Measurements from ENCODE around the gene ZNF264.
"Not testable (repeated sequence)": the region's sequence is repeated elsewhere in the genome, so short reads cannot be mapped to it uniquely, and the experiment has no call there.

Gene ZNF264

DNA sequence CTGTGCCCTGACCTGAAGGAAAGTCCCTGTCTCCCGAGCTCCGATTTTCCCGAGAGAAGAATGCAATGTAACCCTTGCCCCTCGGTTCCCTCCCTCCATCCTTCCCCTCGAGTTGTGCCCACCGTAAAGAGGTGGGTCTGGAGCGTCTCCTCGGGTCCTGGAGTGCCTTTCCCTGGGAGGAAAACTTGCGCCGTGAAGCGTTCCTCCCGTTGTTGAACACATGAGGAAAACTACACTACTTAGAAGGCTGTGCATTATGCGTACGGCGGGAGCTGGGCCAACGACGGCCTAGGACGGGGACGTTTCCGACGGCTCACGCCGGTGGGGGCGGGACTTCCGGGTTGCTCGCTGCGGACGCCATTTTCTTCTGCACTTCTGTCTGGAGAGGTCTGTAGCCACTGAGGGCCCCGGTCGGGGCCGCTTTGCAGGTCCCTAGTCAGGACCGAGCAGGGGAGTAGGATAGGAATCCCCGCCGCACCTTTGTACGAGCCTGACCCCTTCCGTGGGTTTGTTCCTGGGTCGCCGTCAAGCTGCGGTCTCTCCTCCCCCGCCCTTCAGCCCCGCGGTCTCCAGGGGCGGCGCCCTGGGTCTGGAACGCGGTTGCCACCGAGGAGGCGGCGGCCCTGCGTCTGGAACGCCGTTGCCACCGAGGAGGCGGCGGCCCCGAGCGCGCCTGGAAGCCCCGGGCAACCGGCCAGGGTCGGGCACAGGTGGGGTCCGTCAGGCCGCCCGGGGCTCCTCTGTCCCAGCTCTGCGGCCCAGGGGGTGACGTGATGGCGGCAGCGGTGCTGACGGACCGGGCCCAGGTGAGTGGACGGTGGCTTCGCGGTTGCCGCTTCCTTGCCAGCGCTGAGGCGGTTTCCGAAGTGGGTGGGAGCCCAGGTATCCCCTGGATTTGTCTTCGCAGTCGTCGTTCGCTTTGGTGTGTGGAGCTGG is at the start of gene ZNF264:
ZNF264 (plus strand) TSS at position 360 of the 936 bp plus-strand sequence; CDS start at position 774, 414 bp downstream.
- H3K27me3 Mint-ChIP-seq, result no peaks in the 10 kb centered on the region
- H3K4me1 Mint-ChIP-seq, result peaks cover 31% of the 10 kb centered on the region
- H3K9me3 Mint-ChIP-seq, result peaks cover 54% of the 10 kb centered on the region
- peak within 1 kb of the TSS; percentile 93 for H3K27ac Mint-ChIP-seq
- H3K36me3 Mint-ChIP-seq, result peaks cover 63% of the 10 kb centered on the region
- CTCF ChIA-PET, result interaction anchor here (0.8 kb wide), 1 partner anchor 15 kb away, joined by 3 read pairs; no protein-coding TSS in a partner anchor
- peak; percentile 93 for DNase-seq
- H3K4me3 Mint-ChIP-seq, result peak within 1 kb of the TSS; percentile 92

DNA sequence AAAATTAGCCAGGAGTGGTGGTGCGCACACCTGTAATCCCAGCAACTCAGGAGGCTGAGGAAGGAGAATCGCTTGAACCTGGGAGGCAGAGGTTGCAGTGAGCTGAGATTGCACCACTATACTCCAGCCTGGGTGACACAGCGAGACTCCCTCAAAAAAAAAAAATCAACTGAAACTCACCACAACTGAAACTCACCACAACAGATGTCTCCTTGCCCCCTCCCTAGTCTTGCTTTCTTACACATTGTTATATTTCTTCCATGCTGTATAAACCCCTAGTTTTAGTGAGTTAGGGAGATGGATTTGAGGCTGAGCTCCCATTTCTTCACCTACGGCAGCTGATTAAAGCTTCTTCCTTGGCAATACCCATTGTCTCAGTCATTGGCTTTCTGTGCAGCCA is 49.6 kb upstream of the ZNF264 start:
- no peak for DNase-seq
- CTCF ChIA-PET, result interaction anchor here (0.6 kb wide), 1 partner anchor 695 kb away, joined by 3 read pairs; no protein-coding TSS in a partner anchor
- H3K27ac Mint-ChIP-seq, result no peak overlapping the region
- H3K36me3 Mint-ChIP-seq, result peaks cover 4% of the 10 kb centered on the region
- H3K9me3 Mint-ChIP-seq, result peaks cover 46% of the 10 kb centered on the region
- no peak overlapping the region for H3K4me3 Mint-ChIP-seq
- H3K27me3 Mint-ChIP-seq, result no peaks in the 10 kb centered on the region
- no peaks in the 10 kb centered on the region for H3K4me1 Mint-ChIP-seq

DNA sequence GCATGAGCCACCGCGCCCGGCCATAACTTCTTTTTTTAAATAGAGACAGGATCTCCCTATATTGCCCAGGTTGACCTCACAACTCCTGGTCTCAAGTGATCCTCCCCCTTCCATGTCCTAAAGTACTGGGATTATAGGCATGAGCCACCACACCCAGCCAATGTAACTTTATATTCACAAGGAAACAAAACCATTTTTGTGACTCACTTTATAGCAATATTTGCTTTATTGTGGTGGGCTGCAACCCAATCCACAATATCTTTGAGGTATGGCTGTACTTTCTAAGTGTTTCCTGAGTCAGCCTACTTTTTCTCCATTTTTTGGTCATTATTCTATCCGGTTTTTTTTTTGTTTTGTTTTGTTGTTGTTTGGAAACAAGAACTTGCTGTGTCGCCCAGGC is 38.4 kb upstream of the ZNF264 start:
- Mint-ChIP-seq H3K4me3 (no peak overlapping the region), H3K36me3 (peaks cover 1% of the 10 kb centered on the region), H3K9me3 (peaks cover 46% of the 10 kb centered on the region), H3K27ac (no peak overlapping the region), H3K27me3 (no peaks in the 10 kb centered on the region), H3K4me1 (no peaks in the 10 kb centered on the region)
- DNase-seq, result no peak
- CTCF ChIA-PET, result no interaction called here

DNA sequence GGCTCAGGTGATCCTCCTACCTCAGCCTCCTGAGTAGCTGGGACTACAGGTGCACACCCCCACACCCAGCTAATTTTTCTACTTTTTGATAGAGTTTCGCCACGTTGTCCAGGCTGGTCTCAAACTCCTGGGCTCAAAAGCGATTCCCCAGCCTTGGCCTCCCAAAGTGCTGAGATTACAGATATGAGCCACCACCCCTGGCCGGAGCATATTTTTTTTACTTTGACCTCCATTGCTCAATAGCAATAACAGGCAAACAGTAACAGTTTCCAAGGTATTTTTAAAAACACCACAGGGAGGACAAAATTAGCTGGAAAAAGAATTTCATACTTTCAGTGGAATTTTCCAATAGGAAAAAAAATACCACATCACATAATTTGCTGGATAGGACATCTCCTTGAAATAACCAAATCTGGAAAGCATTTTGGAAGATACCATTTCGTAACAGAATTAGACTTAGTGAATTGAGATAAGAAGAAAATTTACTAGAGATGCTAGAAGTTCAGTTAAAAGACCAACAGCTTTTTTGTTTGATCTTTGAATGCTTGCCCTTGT is 29.2 kb upstream of the ZNF264 start:
- H3K9me3 Mint-ChIP-seq, result peaks cover 34% of the 10 kb centered on the region
- no peaks in the 10 kb centered on the region for H3K27me3 Mint-ChIP-seq
- no peaks in the 10 kb centered on the region for H3K36me3 Mint-ChIP-seq
- H3K4me1 Mint-ChIP-seq, result no peaks in the 10 kb centered on the region
- no peak overlapping the region for H3K27ac Mint-ChIP-seq
- CTCF ChIA-PET, result no interaction called here
- no peak overlapping the region for H3K4me3 Mint-ChIP-seq
- DNase-seq, result no peak

DNA sequence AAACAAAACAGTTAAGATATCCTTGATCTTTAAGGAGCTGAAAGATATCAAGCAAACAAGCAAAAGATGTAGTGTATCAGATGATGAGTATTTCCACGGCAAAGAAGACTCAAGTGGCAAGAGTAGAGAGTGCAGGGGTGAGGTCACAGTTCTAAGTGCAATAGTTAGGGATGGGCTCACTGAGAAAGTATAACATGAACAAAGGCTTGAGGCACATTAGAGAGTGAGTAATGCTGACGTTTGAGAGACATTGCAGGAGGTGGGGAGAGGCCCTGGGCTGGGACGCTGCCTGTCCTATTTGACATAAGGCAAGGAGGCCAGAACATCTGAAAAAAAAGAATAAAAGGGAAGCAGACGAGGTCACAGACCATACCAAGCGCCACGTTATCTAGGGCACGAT is 25.5 kb upstream of the ZNF264 start:
- no peak for DNase-seq
- CTCF ChIA-PET, result no interaction called here

DNA sequence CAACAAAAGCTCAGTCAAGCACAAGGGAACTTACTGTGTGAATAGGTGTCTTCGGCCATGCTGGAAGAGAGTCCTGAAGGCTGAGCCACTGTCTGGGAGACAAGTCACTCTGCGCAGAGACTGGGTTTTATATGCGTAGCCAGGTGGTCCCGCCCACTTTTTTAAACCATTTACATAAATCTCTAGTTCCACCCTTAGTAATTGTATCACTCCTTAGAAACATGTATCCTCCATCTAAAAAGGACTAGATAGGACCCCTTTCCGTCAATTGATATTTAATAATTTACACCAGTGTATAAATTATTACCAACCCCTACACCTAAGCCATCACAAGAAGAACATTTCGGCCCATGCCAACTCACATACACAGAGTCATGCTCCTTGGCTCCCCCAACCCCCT is 23.9 kb upstream of the ZNF264 start, which contains the start of gene DUXA:
DUXA (minus strand) TSS at position 101 of the 400 bp plus-strand sequence; CDS start at position 59, 42 bp downstream.
- H3K4me3 Mint-ChIP-seq, result no peak within 1 kb of the TSS
- peaks cover 2% of the 10 kb centered on the region for H3K36me3 Mint-ChIP-seq
- H3K27ac Mint-ChIP-seq, result no peak within 1 kb of the TSS
- CTCF ChIA-PET, result no interaction called here
- H3K4me1 Mint-ChIP-seq, result peaks cover 8% of the 10 kb centered on the region
- H3K9me3 Mint-ChIP-seq, result peaks cover 26% of the 10 kb centered on the region
- H3K27me3 Mint-ChIP-seq, result no peaks in the 10 kb centered on the region
- DNase-seq, result no peak

More for the DNA sequence above, 25.5 kb upstream of the ZNF264 start:
- Mint-ChIP-seq H3K27ac (no peak overlapping the region), H3K27me3 (no peaks in the 10 kb centered on the region), H3K9me3 (peaks cover 23% of the 10 kb centered on the region), H3K36me3 (no peaks in the 10 kb centered on the region), H3K4me3 (no peak overlapping the region), H3K4me1 (no peaks in the 10 kb centered on the region)

DNA sequence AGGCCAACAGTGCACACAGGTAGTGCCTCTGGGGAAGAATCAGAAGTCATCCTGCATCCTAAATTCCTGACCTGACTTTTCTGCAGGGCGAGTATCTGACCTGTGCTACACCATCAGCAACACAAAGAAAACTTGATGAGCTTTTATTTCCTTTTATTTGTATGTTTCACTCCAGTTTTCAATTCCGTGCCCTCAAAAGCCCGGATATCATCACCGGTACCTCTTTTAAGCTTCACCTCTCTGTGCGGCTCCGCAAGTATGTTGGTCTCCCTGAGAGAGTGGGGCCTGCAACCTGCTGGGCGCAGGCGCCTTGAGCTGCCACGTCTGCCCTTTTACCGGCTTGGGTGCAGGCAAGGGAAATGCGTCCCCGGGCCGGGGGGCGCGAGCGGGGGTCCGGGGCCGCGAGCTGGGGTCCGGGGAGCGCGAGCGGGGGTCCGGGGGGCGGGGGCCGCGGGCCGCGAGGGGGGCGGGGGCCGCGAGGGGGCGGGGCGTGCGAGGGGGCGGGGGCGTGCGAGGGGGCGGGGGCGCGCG is 19.7 kb upstream of the ZNF264 start:
- CTCF ChIA-PET, result no interaction called here
- H3K9me3 Mint-ChIP-seq, result peaks cover 20% of the 10 kb centered on the region
- peak overlapping the region; percentile 44 for H3K4me3 Mint-ChIP-seq
- no peak overlapping the region for H3K27ac Mint-ChIP-seq
- peaks cover 9% of the 10 kb centered on the region for H3K4me1 Mint-ChIP-seq
- peak; percentile 26 for DNase-seq
- no peaks in the 10 kb centered on the region for H3K27me3 Mint-ChIP-seq
- H3K36me3 Mint-ChIP-seq, result peaks cover 3% of the 10 kb centered on the region

DNA sequence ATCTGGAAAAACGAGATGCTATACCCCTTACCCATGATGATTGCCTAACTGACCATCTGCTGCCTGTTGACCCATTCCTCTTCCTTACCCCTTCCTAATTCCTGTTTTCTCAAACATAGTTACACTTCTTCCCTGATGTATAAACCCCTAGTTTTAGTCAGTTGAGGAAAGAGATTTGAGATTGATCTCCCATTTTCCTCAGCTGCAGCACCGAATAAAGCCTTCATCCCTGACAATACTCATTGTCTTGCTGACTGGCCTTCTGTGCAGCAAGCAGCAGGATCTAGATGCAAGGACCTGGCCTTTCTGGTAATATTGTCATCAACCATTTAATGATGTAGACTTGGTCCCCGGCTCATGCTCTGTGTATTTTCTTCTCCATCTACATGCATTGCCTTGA is 999 bp upstream of the ZNF264 start:
- CTCF ChIA-PET, result interaction anchor here (0.8 kb wide), 1 partner anchor 14 kb away, joined by 3 read pairs; no protein-coding TSS in a partner anchor
- DNase-seq, result no peak
- H3K4me3 Mint-ChIP-seq, result peak overlapping the region; percentile 92
- H3K4me1 Mint-ChIP-seq, result peaks cover 31% of the 10 kb centered on the region
- H3K36me3 Mint-ChIP-seq, result peaks cover 52% of the 10 kb centered on the region
- peak overlapping the region; percentile 29 for H3K27ac Mint-ChIP-seq
- H3K27me3 Mint-ChIP-seq, result no peaks in the 10 kb centered on the region
- peaks cover 53% of the 10 kb centered on the region for H3K9me3 Mint-ChIP-seq

DNA sequence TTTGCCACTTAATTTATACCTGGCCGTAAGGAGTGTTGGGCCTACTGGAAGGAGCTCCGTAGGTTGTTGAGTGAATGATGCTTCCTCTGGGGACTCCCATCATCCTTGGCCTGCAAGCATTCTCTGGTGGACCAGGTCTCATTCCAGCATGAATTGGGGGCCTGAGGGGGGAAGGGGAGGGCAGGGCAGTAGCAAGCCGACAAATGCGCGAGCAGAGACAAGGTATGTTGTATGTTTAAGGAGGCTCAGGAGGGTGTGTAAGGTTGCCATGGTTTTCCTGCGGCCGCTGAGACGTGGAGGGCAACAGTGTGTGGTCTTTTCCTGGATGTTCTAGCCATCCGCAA is 749 bp downstream of the ZNF264 start:
- CTCF ChIA-PET, result no interaction called here
- Mint-ChIP-seq H3K9me3 (peaks cover 59% of the 10 kb centered on the region), H3K27ac (peak overlapping the region; percentile 93), H3K4me1 (peaks cover 31% of the 10 kb centered on the region), H3K36me3 (peaks cover 69% of the 10 kb centered on the region), H3K27me3 (no peaks in the 10 kb centered on the region), H3K4me3 (peak overlapping the region; percentile 92)
- DNase-seq, result no peak

DNA sequence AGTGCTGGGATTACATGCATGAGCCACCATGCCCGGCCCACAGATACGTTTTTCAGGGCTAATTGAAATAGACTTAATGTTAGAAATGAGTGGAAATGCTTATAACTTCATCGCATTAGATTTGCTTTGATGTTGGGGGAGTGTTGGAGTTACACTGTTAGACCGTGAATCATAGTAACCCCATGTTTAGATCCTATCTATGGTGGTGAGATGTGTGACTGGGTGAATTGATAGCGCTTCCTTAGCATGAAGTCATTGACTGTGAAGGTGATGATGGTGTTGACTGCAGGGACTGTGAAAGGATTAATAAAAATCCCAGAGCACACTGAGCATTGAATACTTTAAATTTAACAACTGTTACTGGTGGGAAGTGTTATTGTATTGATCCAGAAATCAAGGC is 1.7 kb downstream of the ZNF264 start:
- H3K36me3 Mint-ChIP-seq, result peaks cover 79% of the 10 kb centered on the region
- H3K4me3 Mint-ChIP-seq, result peak overlapping the region; percentile 92
- H3K27me3 Mint-ChIP-seq, result no peaks in the 10 kb centered on the region
- H3K9me3 Mint-ChIP-seq, result peaks cover 55% of the 10 kb centered on the region
- CTCF ChIA-PET, result no interaction called here
- no peak for DNase-seq
- peak overlapping the region; percentile 93 for H3K27ac Mint-ChIP-seq
- H3K4me1 Mint-ChIP-seq, result peaks cover 31% of the 10 kb centered on the region

DNA sequence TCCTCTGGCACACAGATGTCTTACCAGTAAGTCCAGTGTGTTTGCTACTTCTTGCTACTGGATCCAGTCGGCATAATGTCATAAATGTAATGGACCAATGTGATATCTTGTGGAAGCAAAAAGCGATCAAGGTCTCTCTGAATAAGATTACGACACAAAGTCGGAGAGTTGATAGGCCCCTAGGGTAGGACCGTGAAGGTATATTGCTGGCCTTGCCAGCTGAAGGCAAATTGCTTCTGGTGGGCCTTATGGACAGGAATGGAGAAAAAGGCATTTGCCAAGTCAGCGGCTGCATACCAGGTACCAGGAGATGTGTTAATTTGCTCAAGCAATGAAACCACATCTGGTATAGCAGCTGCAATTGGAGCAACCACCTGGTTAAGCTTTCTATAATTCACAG is 6.6 kb downstream of the ZNF264 start:
- Mint-ChIP-seq H3K36me3 (peaks cover 94% of the 10 kb centered on the region), H3K9me3 (peaks cover 52% of the 10 kb centered on the region), H3K4me1 (peaks cover 10% of the 10 kb centered on the region)
- H3K27me3 Mint-ChIP-seq, DNase-seq, H3K27ac Mint-ChIP-seq, H3K4me3 Mint-ChIP-seq, CTCF ChIA-PET: not testable (repeated sequence)

DNA sequence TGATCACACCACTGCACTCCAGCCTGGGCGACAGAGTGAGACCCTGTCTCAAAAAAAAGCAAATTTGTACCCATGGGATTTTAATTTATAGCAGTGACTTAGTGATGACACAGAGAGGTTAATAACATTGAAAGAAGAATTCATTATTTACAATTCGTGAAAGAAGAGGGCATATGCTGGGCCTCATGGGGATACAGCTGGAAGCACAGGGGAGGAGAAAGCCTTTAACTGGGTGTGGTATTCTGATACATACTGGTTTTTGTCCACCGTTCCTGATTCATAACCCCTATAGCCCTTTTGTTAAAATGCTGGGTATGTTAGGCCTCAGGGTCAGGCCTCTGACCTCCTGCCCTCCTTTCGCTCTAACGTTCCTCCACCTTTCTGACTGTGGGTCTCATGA is 10.9 kb downstream of the ZNF264 start:
- H3K4me1 Mint-ChIP-seq, result no peaks in the 10 kb centered on the region
- CTCF ChIA-PET, result no interaction called here
- peaks cover 85% of the 10 kb centered on the region for H3K36me3 Mint-ChIP-seq
- H3K27me3 Mint-ChIP-seq, result no peaks in the 10 kb centered on the region
- peaks cover 38% of the 10 kb centered on the region for H3K9me3 Mint-ChIP-seq
- no peak overlapping the region for H3K4me3 Mint-ChIP-seq
- DNase-seq, result no peak
- no peak overlapping the region for H3K27ac Mint-ChIP-seq

DNA sequence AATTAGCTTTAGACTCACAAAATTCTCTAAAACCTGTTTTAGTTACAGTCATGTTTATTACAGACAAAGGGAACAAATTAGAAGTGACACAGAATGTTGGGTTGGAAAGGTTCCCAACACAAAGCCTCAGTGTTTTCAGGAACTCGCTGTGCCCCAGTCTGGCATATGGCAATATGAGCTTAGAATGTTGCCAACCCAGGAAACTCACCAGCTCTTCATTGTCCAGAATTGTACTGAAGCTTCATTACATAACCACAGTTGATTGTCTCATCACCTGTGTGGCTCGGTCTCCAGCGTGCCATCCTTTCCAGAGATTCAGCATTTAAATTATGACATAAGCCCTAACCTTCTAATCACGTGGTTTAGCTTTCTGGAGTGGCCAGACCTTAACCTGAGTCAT is 19.1 kb downstream of the ZNF264 start:
- Mint-ChIP-seq H3K4me1 (no peaks in the 10 kb centered on the region), H3K9me3 (peaks cover 44% of the 10 kb centered on the region), H3K4me3 (no peak overlapping the region), H3K36me3 (peaks cover 77% of the 10 kb centered on the region), H3K27me3 (no peaks in the 10 kb centered on the region), H3K27ac (no peak overlapping the region)
- no peak for DNase-seq
- CTCF ChIA-PET, result no interaction called here

DNA sequence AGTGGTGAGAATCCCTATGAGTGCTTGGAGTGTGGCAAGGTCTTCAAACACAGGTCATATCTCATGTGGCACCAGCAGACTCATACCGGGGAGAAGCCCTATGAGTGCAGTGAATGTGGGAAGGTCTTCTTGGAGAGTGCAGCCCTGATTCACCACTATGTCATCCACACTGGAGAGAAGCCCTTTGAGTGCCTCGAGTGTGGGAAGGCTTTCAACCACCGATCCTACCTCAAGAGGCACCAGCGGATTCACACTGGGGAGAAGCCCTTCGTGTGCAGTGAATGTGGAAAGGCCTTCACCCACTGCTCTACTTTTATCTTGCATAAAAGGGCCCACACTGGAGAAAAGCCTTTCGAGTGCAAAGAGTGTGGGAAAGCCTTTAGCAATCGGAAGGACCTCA is 20.8 kb downstream of the ZNF264 start:
- CTCF ChIA-PET, result no interaction called here
- no peak for DNase-seq
- H3K27ac Mint-ChIP-seq, result no peak overlapping the region
- peaks cover 77% of the 10 kb centered on the region for H3K36me3 Mint-ChIP-seq
- H3K4me1 Mint-ChIP-seq, result no peaks in the 10 kb centered on the region
- H3K9me3 Mint-ChIP-seq, result peaks cover 47% of the 10 kb centered on the region
- no peaks in the 10 kb centered on the region for H3K27me3 Mint-ChIP-seq
- H3K4me3 Mint-ChIP-seq, result no peak overlapping the region

DNA sequence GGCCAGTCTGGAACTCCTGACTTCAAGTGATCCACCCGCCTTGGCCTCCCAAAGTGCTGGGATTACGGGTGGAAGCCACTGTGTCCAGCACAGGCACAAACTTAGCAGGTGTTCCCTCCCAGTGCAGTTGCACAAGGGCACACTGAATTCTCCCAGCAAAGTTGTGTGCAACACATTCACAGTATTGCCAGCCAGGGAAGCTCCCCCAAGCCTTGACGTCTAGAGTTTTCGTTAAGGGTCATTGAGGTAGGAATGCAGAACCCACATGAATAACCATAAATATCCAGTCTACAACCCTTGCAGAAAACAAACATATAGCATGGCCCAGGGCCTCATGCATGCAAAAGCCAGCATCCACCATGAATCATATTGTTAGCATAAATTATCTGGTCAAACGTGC is 36.2 kb downstream of the ZNF264 start:
- Mint-ChIP-seq H3K27ac (no peak overlapping the region), H3K9me3 (peaks cover 52% of the 10 kb centered on the region), H3K36me3 (peaks cover 5% of the 10 kb centered on the region), H3K4me1 (no peaks in the 10 kb centered on the region), H3K27me3 (no peaks in the 10 kb centered on the region), H3K4me3 (no peak overlapping the region)
- CTCF ChIA-PET, result no interaction called here
- no peak for DNase-seq
